Neural cell (in vitro differentiated cells): ENCODE results near the gene NHEJ1. TPM values are rescaled to one million over a fixed set of nuclear protein-coding genes. Genes with fewer than 3 reads are reported as not detected.

Experiments
- H2AFZ ChIP-seq: fragments of 200-600, 300-800 bp; sonication (generic), shearing (Covaris generic); 2 replicates; pipeline ENCODE4 v1.6.0; 2014; ENCODE audit warnings: low read depth, mild to moderate bottlenecking, antibody characterized with exemption, low read length, moderate library complexity
- H3F3A ChIP-seq: fragments of 200-600 bp; shearing (Covaris generic); 2 replicates; pipeline ENCODE4 v1.6.1; 2016; ENCODE audit warnings: mild to moderate bottlenecking, moderate library complexity, mixed read lengths, antibody characterized with exemption, low read length; ENCODE audit not compliant: insufficient read depth, poor library complexity, severe bottlenecking
- H3K27ac ChIP-seq: fragments of 200-600, 300-800 bp; sonication (generic), shearing (Covaris generic); 2 replicates; pipeline ENCODE4 v1.5.1; 2014; ENCODE audit warnings: mild to moderate bottlenecking, low read length, moderate library complexity
- H3K27me3 ChIP-seq: fragments of 300-800, 200-600 bp; sonication (generic), shearing (Covaris generic); 2 replicates; pipeline ENCODE4 v1.6.0; 2014; ENCODE audit warnings: mild to moderate bottlenecking, low read depth, low read length, moderate library complexity; ENCODE audit not compliant: insufficient read depth
- H3K36me3 ChIP-seq: fragments of 300-800, 200-600 bp; sonication (generic), shearing (Covaris generic); 2 replicates; pipeline ENCODE4 v1.5.1; 2014; ENCODE audit warnings: mild to moderate bottlenecking, antibody characterized with exemption, low read length, moderate library complexity; ENCODE audit not compliant: insufficient read depth
- H3K4me2 ChIP-seq: fragments of 300-800, 200-600 bp; sonication (generic), shearing (Covaris generic); 2 replicates; pipeline ENCODE4 v1.6.0; 2014; ENCODE audit warnings: mild to moderate bottlenecking, low read length
- H3K4me3 ChIP-seq: fragments of 300-800, 200-600 bp; sonication (generic), shearing (Covaris generic); 2 replicates; pipeline ENCODE4 v1.5.1; 2014; ENCODE audit warnings: mild to moderate bottlenecking, low read length, moderate library complexity
- H3K79me2 ChIP-seq: fragments of 200-600 bp; shearing (Covaris generic); replicated peaks from 2 replicates; pipeline ENCODE4 v1.6.0; 2014; ENCODE audit warnings: mild to moderate bottlenecking, low read length, moderate library complexity; ENCODE audit not compliant: insufficient read depth
- H3K9ac ChIP-seq: fragments of 300-800, 200-600 bp; sonication (generic), shearing (Covaris generic); 2 replicates; pipeline ENCODE4 v1.6.1; 2016; ENCODE audit warnings: mild to moderate bottlenecking, low read length, mixed read lengths
- H3K9me2 ChIP-seq: fragments of 200-600 bp; shearing (Covaris generic); 2 replicates; pipeline ENCODE4 v1.6.1; 2016; ENCODE audit warnings: mild to moderate bottlenecking, low read length, mixed read lengths; ENCODE audit not compliant: insufficient read depth
- H3K9me3 ChIP-seq: fragments of 200-600, 300-800 bp; sonication (generic), shearing (Covaris generic); 2 replicates; pipeline ENCODE4 v1.6.1; 2016; ENCODE audit warnings: mild to moderate bottlenecking, mixed run types, low read length, moderate library complexity, mixed read lengths
- H4K20me1 ChIP-seq: fragments of 200-600 bp; shearing (Covaris generic); 2 replicates; pipeline ENCODE4 v1.6.1; 2016; ENCODE audit warnings: mild to moderate bottlenecking, mixed run types; ENCODE audit not compliant: insufficient read depth
- EP300 ChIP-seq: fragments of 450-650 bp; conservative IDR thresholded peaks from 2 replicates; pipeline ENCODE4 v1.6.1; 2014; ENCODE audit warnings: antibody characterized with exemption, mild to moderate bottlenecking, moderate library complexity; ENCODE audit not compliant: poor library complexity, severe bottlenecking
- EZH2 ChIP-seq: fragments of 200-600, 300-800 bp; shearing (Covaris generic), sonication (generic); IDR thresholded peaks from 2 replicates; pipeline ENCODE4 v1.6.1; 2014; ENCODE audit warnings: antibody characterized with exemption, low read length, borderline replicate concordance, mild to moderate bottlenecking; ENCODE audit not compliant: insufficient read depth, poor library complexity, severe bottlenecking
- MXI1 ChIP-seq: fragments of 450-650 bp; conservative IDR thresholded peaks from 2 replicates; pipeline ENCODE4 v1.6.1; 2014; ENCODE audit warnings: antibody characterized with exemption, mild to moderate bottlenecking; ENCODE audit not compliant: poor library complexity, severe bottlenecking
- POLR2AphosphoS5 ChIP-seq: IDR thresholded peaks from 2 replicates; pipeline ENCODE4 v1.6.1; 2012
- RAD21 ChIP-seq: fragments of 450-650 bp; conservative IDR thresholded peaks from 2 replicates; pipeline ENCODE4 v1.6.1; 2014; ENCODE audit warnings: antibody characterized with exemption, mild to moderate bottlenecking, moderate library complexity
- REST ChIP-seq: IDR thresholded peaks from 2 replicates; pipeline ENCODE4 v1.6.1; 2012; ENCODE audit warnings: borderline replicate concordance
- SMC3 ChIP-seq: fragments of 450-650 bp; conservative IDR thresholded peaks from 2 replicates; pipeline ENCODE4 v1.6.1; 2014; ENCODE audit warnings: antibody characterized with exemption, mild to moderate bottlenecking, moderate library complexity; ENCODE audit not compliant: poor library complexity
- TAF1 ChIP-seq: IDR thresholded peaks from 2 replicates; pipeline ENCODE4 v1.6.1; 2012; ENCODE audit warnings: low read depth
- polyA plus RNA-seq: library from polyadenylated mRNA; depleted of rRNA; stranded (reverse); fragments of >200 nt; gene quantifications from 2 replicates; pipeline ENCODE4 v1.2.3, GENCODE V29; 2014
- TF ChIP-seq, protein P1 (sequence below): fragments of 450-650 bp; IDR thresholded peaks from 2 replicates; pipeline ENCODE4 v1.5.1; 2014; ENCODE audit warnings: antibody characterized with exemption, mild to moderate bottlenecking, moderate library complexity; ENCODE audit not compliant: poor library complexity, severe bottlenecking

Gene NHEJ1
- polyA plus RNA-seq, 1 donor from 2014 or later: 12.7 TPM

GRCh38 chr2:219057709-219058540, 102.7 kb downstream of the NHEJ1 start:
- peak overlapping the region; percentile 59 for H3K4me3 ChIP-seq
- peak overlapping the region; percentile 20 for H3K9ac ChIP-seq
- no peaks in the 10 kb centered on the region for H3K9me3 ChIP-seq
- no peaks in the 10 kb centered on the region for H3F3A ChIP-seq
- no peaks in the 10 kb centered on the region for H3K36me3 ChIP-seq
- H3K79me2 ChIP-seq: no peaks in the 10 kb centered on the region
- H3K4me2 ChIP-seq: no peak overlapping the region
- no peak overlapping the region for H2AFZ ChIP-seq
- H3K27ac ChIP-seq: no peak overlapping the region
- H4K20me1 ChIP-seq: no peaks in the 10 kb centered on the region
- peaks cover 96% of the 10 kb centered on the region for H3K27me3 ChIP-seq
- no peaks in the 10 kb centered on the region for H3K9me2 ChIP-seq
- peak; percentile 89 for TF ChIP-seq SMC3
- TF ChIP-seq RAD21: peak; percentile 95
- TF ChIP-seq, protein P1, sequence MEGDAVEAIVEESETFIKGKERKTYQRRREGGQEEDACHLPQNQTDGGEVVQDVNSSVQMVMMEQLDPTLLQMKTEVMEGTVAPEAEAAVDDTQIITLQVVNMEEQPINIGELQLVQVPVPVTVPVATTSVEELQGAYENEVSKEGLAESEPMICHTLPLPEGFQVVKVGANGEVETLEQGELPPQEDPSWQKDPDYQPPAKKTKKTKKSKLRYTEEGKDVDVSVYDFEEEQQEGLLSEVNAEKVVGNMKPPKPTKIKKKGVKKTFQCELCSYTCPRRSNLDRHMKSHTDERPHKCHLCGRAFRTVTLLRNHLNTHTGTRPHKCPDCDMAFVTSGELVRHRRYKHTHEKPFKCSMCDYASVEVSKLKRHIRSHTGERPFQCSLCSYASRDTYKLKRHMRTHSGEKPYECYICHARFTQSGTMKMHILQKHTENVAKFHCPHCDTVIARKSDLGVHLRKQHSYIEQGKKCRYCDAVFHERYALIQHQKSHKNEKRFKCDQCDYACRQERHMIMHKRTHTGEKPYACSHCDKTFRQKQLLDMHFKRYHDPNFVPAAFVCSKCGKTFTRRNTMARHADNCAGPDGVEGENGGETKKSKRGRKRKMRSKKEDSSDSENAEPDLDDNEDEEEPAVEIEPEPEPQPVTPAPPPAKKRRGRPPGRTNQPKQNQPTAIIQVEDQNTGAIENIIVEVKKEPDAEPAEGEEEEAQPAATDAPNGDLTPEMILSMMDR: peak; percentile 97
- no peak for TF ChIP-seq MXI1
- TF ChIP-seq REST: no peak

GRCh38 chr2:219056896-219057708, 103.5 kb downstream of the NHEJ1 start:
- Histone ChIP-seq H4K20me1 (no peaks in the 10 kb centered on the region), H3K27ac (no peak overlapping the region), H3K9me2 (no peaks in the 10 kb centered on the region), H3K4me3 (peak overlapping the region; percentile 59), H3K9ac (no peak overlapping the region), H2AFZ (no peak overlapping the region), H3K27me3 (peaks cover 96% of the 10 kb centered on the region), H3F3A (no peaks in the 10 kb centered on the region), H3K4me2 (no peak overlapping the region), H3K79me2 (no peaks in the 10 kb centered on the region), H3K36me3 (no peaks in the 10 kb centered on the region), H3K9me3 (no peaks in the 10 kb centered on the region)
- TF ChIP-seq, protein P1: no peak
- TF ChIP-seq MXI1 (no peak), EZH2 (no peak), POLR2AphosphoS5 (no peak), RAD21 (no peak), EP300 (no peak), REST (no peak), TAF1 (no peak), SMC3 (no peak)
